OCI-LY7 (cell line): ENCODE results near the gene MAOA.

Experiments used
- CTCF ChIP-seq: fragments of 200-600 bp; sonication (generic); conservative IDR thresholded peaks from 2 replicates; pipeline ENCODE4 v1.5.1; 2014; ENCODE audit warnings: mild to moderate bottlenecking, antibody characterized with exemption, low read length, moderate library complexity, mixed read lengths
- EZH2phosphoT487 ChIP-seq: fragments of 200-600 bp; sonication (generic); IDR thresholded peaks from 2 replicates; pipeline ENCODE4 v1.6.1; 2018; ENCODE audit warnings: low read depth, borderline replicate concordance, mild to moderate bottlenecking, mixed run types, antibody characterized with exemption, low read length, moderate library complexity, mixed read lengths

GRCh38 chrX:43702079-43702524 is 46.0 kb downstream of the MAOA start:
- no peak for TF ChIP-seq CTCF
- no peak for TF ChIP-seq EZH2phosphoT487
